ENCODE data around the gene MAP1LC3A.

The MAP1LC3A gene

GRCh38 chr20:34544109-34544796 lies 14.3 kb upstream of the MAP1LC3A start:
- in situ Hi-C loops (cut with MboI; ENCODE audit: low sequenced_read_pairs): no loop called here

GRCh38 chr20:34546751-34547181 lies 11.8 kb upstream of the MAP1LC3A start:
- in situ Hi-C loops (cut with MboI; ENCODE audit: low sequenced_read_pairs): no loop called here

- in situ Hi-C loops (cut with MboI; ENCODE audit: low sequenced_read_pairs): no loop called here
Measured at GRCh38 chr20:34547844-34548613, 10.5 kb upstream of the MAP1LC3A start.

GRCh38 chr20:34549291-34549928 lies 9.1 kb upstream of the MAP1LC3A start:
- in situ Hi-C loops (cut with MboI; ENCODE audit: low sequenced_read_pairs): no loop called here

- in situ Hi-C loops (cut with MboI; ENCODE audit: low sequenced_read_pairs): no loop called here
Measured at GRCh38 chr20:34549929-34550305, 8.6 kb upstream of the MAP1LC3A start.

- in situ Hi-C loops (cut with MboI; ENCODE audit: low sequenced_read_pairs): no loop called here
Measured at GRCh38 chr20:34552569-34552968, 5.9 kb upstream of the MAP1LC3A start.

- in situ Hi-C loops (cut with MboI; ENCODE audit: low sequenced_read_pairs): no loop called here
Measured at GRCh38 chr20:34553366-34553867, 5.1 kb upstream of the MAP1LC3A start.

GRCh38 chr20:34557936-34558319 lies 590 bp upstream of the MAP1LC3A start:
- in situ Hi-C loops (cut with MboI; ENCODE audit: low sequenced_read_pairs): no loop called here

- in situ Hi-C loops (cut with MboI; ENCODE audit: low sequenced_read_pairs): no loop called here
Measured at GRCh38 chr20:34559311-34560140, 1.0 kb downstream of the MAP1LC3A start.

GRCh38 chr20:34560141-34560523 lies 1.6 kb downstream of the MAP1LC3A start:
- in situ Hi-C loops (cut with MboI; ENCODE audit: low sequenced_read_pairs): no loop called here

GRCh38 chr20:34560614-34561013 lies 2.1 kb downstream of the MAP1LC3A start:
- in situ Hi-C loops (cut with MboI; ENCODE audit: low sequenced_read_pairs): no loop called here

- in situ Hi-C loops (cut with MboI; ENCODE audit: low sequenced_read_pairs): no loop called here
Measured at GRCh38 chr20:34561661-34562060, 3.1 kb downstream of the MAP1LC3A start.

GRCh38 chr20:34562641-34563040 lies 4.1 kb downstream of the MAP1LC3A start:
- in situ Hi-C loops (cut with MboI; ENCODE audit: low sequenced_read_pairs): no loop called here

GRCh38 chr20:34564833-34565232 lies 6.3 kb downstream of the MAP1LC3A start:
- in situ Hi-C loops (cut with MboI; ENCODE audit: low sequenced_read_pairs): no loop called here

GRCh38 chr20:34566978-34567891 lies 8.7 kb downstream of the MAP1LC3A start:
- in situ Hi-C loops (cut with MboI; ENCODE audit: low sequenced_read_pairs): no loop called here

GRCh38 chr20:34567892-34568865 lies 9.7 kb downstream of the MAP1LC3A start:
- in situ Hi-C loops (cut with MboI; ENCODE audit: low sequenced_read_pairs): no loop called here

- in situ Hi-C loops (cut with MboI; ENCODE audit: low sequenced_read_pairs): no loop called here
Measured at GRCh38 chr20:34569598-34569997, 11.1 kb downstream of the MAP1LC3A start.

- in situ Hi-C loops (cut with MboI; ENCODE audit: low sequenced_read_pairs): no loop called here
Measured at GRCh38 chr20:34570859-34571306, 12.4 kb downstream of the MAP1LC3A start.

- in situ Hi-C loops (cut with MboI; ENCODE audit: low sequenced_read_pairs): no loop called here
Measured at GRCh38 chr20:34571753-34572152, 13.2 kb downstream of the MAP1LC3A start.

Data from HL-60/S4 treated with retinoic acid at 250 ng/mL for 4 days and 3 days (cell line).